GM21367 (cell line): Measurements from ENCODE around the gene MRS2.
"Not testable (repeated sequence)": the region's sequence is repeated elsewhere in the genome, so short reads cannot be mapped to it uniquely, and the experiment has no call there.

Source experiments
- ATAC-seq: cut with Tn5 transposase; IDR thresholded peaks from one replicate; pipeline ENCODE4 v1.9.1; 2021; ENCODE audit not compliant: unreplicated experiment

MRS2 gene

GRCh38 chr6:24387818-24388217, 14.9 kb upstream of the MRS2 start:
- ATAC-seq: no peak

DNA sequence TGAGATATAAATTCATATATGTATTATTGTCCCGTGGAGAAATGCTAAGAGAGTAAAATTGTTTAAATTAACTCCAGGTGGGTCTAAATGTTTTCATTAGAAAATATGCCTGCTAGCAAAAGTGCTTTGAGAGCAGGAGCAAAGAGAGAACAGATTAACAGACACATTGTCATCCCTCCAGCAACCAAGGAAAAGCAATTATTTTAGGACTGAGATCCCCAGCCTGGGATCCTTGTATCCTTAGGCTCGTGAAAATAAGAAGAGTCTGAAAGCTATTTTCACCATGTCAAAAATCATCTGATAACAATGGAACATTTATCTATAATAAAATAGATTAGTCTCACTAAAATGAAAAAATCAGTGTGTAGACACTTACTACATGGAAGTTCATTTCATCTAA, 11.5 kb upstream of the MRS2 start:
- no peak for ATAC-seq

GRCh38 chr6:24391756-24392405, 10.9 kb upstream of the MRS2 start:
- ATAC-seq: peak; percentile 85

DNA sequence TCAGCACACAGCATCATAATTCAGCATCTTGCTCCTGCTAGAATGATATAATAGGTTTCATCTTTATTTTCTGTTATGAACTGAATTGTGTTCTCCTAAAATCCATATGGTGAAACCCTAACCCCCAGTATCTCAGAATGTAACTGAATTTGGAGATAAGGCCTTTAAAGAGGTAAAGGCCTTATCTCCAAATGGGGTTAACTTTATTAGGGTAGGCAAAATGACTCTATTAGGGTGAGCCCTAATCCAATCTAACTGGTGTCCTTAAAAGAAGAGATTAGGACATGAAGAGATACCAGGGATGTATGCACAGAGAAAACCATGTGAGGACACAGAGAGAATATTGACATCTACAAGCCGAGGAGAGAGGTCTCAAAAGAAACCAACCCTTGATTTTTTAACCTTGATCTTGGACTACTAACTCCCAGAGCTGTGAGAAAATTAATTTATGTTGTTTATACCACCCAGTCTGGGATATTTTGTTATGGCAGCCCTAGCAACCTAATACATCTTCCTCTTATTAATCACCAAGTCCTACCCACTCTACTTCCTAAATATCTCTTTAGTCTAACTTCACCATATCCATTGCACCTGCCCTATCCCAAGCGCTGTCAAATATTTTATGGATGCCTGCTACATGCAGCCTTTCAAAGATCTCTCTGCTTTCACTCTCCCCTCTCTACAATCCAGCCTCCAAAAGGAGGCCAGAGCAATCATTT, 8.5 kb upstream of the MRS2 start:
- no peak for ATAC-seq

- no peak for ATAC-seq
These were observed 7.8 kb upstream of the MRS2 start for GRCh38 chr6:24394780-24395437.

DNA sequence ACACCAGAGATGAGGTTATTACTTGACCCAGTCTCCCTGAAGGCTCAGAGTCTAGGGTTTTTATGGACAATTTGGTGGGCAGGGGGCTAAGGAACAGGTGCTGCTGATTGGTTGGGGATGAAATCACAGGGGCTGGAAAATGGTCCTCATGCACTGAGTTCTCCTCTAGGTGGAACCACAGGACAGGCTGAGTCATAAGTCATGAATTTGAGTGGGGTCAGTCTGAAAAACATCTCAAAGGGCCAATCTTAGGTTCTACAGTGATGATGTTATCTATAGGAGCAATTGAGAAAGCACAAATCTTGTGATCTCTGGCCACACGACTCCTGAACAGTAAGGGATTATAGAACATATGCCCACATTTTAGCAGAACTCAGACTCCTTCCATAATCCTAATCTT, 5.9 kb upstream of the MRS2 start:
- no peak for ATAC-seq

DNA sequence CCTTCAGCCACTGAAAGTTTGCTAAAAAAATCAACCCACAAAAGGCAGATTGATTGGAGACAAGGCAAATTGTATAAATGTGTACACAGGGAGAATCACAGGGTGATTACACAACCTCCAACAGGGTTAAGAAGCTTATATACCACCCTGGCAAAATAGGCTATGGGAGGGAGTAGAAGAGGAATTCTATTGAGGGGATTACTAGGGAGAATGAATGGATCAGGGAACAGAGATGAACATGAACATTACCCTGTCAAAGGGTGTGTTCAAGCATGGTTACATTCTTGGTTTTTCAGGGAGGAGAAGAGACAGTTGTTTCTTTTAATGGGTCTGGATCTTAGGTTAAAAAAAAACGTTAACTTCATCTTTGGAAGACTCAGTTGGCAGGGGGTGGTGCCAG, 5.1 kb upstream of the MRS2 start:
- ATAC-seq: no peak

DNA sequence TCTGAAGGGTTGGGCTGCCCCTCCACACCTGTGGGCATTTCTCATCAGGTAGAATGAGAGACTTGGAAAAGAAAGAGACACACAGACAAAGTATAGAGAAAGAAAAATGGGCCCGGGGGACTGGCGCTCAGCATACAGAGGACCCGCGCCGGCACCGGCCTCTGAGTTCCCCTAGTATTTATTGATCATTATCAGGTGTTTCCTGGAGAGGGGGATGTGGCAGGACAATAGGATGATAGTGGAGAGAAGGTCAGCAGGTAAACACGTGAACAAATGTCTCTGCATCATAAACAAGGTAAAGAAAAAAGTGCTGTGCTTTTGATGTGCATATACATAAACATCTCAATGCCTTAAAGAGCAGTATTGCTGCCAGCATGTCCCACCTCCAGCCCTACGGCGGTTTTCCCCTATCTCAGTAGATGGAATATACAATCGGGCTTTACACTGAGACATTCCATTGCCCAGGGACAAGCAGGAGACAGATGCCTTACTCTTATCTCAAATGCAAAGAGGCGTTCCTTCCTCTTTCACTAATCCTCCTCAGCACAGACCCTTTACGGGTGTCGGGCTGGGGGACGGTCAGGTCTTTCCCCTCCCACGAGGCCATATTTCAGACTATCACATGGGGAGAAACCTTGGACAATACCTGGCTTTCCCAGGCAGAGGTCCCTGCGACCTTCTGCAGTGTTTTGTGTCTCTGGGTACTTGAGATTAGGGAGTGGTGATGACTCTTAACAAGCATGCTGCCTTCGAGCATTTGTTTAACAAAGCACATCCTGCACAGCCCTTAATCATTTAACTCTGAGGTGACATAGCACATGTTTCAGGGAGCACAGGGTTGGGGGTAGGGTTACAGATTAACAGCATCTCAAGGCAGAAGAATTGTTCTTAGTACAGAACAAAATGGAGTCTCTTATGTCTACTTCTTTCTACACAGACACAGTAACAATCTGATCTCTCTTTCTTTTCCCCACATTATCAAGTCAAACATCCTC, 2.4 kb upstream of the MRS2 start:
- ATAC-seq: not testable (repeated sequence)

DNA sequence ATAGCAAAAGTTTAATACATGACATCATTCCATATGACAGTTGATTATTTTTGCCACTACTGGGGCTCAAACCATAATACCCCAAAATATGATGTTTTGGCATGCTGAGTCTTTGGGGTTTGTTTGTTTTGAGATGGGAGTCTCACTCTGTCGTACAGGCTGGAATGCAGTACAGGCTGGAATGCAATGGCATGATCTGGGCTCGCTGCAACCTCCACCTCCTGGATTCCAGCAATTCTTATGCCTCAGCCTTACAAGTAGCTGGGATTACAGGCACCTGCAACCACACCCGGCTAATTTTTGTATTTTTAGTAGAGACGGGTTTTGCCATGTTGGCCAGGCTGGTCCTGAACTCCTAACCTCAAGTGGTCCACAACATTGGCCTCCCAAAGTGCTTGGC, 1.3 kb upstream of the MRS2 start:
- ATAC-seq: no peak

- no peak for ATAC-seq
These were observed 727 bp downstream of the MRS2 start for GRCh38 chr6:24403501-24403824.

GRCh38 chr6:24405262-24405661, 2.5 kb downstream of the MRS2 start:
- ATAC-seq: no peak

DNA sequence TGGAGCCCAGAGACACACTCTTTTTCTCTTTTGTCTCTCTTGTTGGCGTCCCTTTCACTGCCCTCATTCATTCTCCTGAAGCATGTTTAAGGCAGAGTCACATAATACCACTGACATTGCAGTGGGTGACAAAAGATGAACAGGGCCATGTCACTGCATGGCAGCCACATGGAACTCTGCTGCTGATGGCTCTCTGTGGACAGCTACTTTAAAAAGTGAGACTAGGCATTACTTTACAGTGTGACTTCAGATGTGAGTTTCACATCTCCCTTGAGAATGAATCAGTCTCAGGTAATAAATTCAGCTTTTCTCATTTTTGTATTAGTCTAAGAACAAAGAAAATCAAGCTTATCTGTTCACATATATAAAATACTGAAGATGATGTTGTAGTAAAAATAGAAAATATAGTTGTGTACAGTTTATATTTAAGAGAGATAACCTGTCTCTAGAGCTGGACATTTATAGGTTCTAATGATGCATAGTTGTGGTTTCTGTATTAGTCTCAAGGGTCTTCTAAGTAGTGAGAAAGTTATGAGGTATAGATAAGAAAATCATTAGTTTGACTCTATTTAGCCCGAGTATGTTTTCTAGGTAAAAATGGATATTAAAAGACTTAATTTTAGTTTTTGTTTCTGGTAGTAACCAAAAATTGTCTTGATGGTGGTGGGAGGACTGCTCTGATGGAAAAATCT, 6.1 kb downstream of the MRS2 start:
- peak; percentile 90 for ATAC-seq

- ATAC-seq: no peak
These were observed 7.9 kb downstream of the MRS2 start for GRCh38 chr6:24410622-24411021.

- no peak for ATAC-seq
These were observed 9.6 kb downstream of the MRS2 start for GRCh38 chr6:24412294-24412693.

DNA sequence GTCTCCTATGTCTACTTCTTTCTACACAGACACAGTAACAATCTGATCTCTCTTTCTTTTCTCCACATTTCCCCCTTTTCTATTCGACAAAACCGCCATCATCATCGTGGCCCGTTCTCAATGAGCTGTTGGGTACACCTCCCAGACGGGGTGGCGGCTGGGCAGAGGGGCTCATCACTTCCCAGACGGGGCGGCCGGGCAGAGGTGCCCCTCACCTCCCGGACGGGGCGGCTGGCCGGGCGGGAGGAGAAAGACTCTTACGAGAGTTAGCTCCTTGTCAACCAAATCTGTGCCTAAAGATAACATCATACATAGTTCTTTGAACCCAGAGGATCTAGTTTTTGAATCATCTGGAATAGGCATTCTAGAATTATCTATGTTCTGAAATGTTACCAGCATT, 11.8 kb downstream of the MRS2 start:
- ATAC-seq: not testable (repeated sequence)

- peak; percentile 69 for ATAC-seq
These were observed 13.0 kb downstream of the MRS2 start for GRCh38 chr6:24415753-24416152.

DNA sequence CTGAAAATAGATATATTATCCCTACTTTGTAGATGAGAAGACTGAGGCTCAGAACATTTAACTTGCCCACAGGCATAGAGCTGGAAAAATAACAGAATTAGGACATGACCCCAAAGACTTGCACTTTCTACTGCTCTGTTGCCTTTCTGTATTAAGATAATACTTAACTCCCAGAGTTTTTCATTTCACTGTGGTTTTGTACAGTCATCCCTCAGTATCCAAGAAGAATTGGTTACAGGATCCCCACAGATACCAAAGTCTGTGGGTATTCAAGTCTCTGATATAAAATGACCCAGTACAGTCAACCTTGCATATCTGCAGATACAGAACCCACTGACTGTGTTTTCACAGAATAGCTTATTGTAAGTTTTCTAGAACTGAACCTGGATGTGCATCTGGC, 16.8 kb downstream of the MRS2 start:
- ATAC-seq: no peak

DNA sequence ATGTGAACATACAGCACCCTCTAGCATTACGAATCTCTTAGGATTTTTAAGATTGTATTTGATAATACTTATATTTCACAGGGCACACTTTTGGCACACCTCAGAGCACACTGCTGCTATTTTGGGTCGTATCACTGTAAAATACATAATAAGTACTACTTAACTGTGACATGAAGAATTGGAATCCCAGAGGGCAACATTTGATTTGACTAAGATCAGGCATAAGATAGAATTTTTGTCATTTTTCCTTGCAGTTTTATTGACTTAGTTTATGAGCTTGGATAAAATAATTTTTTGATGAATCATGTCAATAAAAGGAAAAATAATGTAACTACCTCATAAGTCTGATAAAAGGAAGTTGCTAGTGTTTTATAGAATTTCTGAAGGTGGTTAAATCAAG, 22.4 kb downstream of the MRS2 start:
- ATAC-seq: no peak

- ATAC-seq: no peak
These were observed 24.2 kb downstream of the MRS2 start for GRCh38 chr6:24426729-24427446.

GRCh38 chr6:24428615-24429014, 25.9 kb downstream of the MRS2 start:
- no peak for ATAC-seq
